HL-60 (cell line): ENCODE results near the gene GRK7.

ENCODE experiments used
- DNase-seq, 2 experiments: peaks; one replicate each; pipeline ENCODE4 v3.0.0-alpha.2; 2010 to 2020; ENCODE audit warnings: low read depth in 1 of 2, low spot score in 1 of 2
- H3K27ac ChIP-seq: fragments of 250-450 bp; sonication (Bioruptor Pico); replicated peaks from 2 replicates; pipeline ENCODE4 v1.5.1; 2020; ENCODE audit warnings: mild to moderate bottlenecking, moderate library complexity
- H3K27me3 ChIP-seq: fragments of 250-450 bp; sonication (Bioruptor Pico); 2 replicates; pipeline ENCODE4 v1.5.1; 2021; ENCODE audit warnings: mild to moderate bottlenecking, moderate library complexity; ENCODE audit not compliant: insufficient read depth, poor library complexity, severe bottlenecking
- H3K4me3 ChIP-seq: replicated peaks from 2 replicates; pipeline ENCODE4 v1.5.1; 2011; ENCODE audit warnings: mild to moderate bottlenecking, control low read depth, low read length; ENCODE audit not compliant: insufficient read depth
- CTCF ChIP-seq: IDR thresholded peaks from one replicate; pipeline ENCODE4 v1.5.1; 2011; ENCODE audit warnings: low read length, control low read depth, inconsistent platforms; ENCODE audit not compliant: insufficient read depth
- GABPA ChIP-seq: IDR thresholded peaks from 2 replicates; pipeline ENCODE4 v1.6.1; 2012; ENCODE audit warnings: low read depth
- POLR2AphosphoS5 ChIP-seq: IDR thresholded peaks from 2 replicates; pipeline ENCODE4 v1.6.1; 2012; ENCODE audit warnings: low read depth
- SPI1 ChIP-seq: IDR thresholded peaks from 2 replicates; pipeline ENCODE4 v1.6.1; 2012; ENCODE audit warnings: low read depth, mild to moderate bottlenecking, borderline replicate concordance
- TF ChIP-seq, protein P1 (sequence below): IDR thresholded peaks from 2 replicates; pipeline ENCODE4 v1.6.1; 2012; ENCODE audit warnings: low read depth; ENCODE audit not compliant: insufficient replicate concordance

Gene GRK7

GRCh38 chr3:141764986-141765385 lies 1.8 kb downstream of the GRK7 start:
- DNase-seq: peak in 1 of 2 experiments; percentile 44
- Histone ChIP-seq H3K27me3 (no peaks in the 10 kb centered on the region), H3K4me3 (no peak overlapping the region), H3K27ac (peak overlapping the region; percentile 52)
- TF ChIP-seq GABPA (no peak), POLR2AphosphoS5 (no peak), CTCF (no peak), SPI1 (no peak)
- TF ChIP-seq, protein P1, sequence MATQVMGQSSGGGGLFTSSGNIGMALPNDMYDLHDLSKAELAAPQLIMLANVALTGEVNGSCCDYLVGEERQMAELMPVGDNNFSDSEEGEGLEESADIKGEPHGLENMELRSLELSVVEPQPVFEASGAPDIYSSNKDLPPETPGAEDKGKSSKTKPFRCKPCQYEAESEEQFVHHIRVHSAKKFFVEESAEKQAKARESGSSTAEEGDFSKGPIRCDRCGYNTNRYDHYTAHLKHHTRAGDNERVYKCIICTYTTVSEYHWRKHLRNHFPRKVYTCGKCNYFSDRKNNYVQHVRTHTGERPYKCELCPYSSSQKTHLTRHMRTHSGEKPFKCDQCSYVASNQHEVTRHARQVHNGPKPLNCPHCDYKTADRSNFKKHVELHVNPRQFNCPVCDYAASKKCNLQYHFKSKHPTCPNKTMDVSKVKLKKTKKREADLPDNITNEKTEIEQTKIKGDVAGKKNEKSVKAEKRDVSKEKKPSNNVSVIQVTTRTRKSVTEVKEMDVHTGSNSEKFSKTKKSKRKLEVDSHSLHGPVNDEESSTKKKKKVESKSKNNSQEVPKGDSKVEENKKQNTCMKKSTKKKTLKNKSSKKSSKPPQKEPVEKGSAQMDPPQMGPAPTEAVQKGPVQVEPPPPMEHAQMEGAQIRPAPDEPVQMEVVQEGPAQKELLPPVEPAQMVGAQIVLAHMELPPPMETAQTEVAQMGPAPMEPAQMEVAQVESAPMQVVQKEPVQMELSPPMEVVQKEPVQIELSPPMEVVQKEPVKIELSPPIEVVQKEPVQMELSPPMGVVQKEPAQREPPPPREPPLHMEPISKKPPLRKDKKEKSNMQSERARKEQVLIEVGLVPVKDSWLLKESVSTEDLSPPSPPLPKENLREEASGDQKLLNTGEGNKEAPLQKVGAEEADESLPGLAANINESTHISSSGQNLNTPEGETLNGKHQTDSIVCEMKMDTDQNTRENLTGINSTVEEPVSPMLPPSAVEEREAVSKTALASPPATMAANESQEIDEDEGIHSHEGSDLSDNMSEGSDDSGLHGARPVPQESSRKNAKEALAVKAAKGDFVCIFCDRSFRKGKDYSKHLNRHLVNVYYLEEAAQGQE: no peak

DNA sequence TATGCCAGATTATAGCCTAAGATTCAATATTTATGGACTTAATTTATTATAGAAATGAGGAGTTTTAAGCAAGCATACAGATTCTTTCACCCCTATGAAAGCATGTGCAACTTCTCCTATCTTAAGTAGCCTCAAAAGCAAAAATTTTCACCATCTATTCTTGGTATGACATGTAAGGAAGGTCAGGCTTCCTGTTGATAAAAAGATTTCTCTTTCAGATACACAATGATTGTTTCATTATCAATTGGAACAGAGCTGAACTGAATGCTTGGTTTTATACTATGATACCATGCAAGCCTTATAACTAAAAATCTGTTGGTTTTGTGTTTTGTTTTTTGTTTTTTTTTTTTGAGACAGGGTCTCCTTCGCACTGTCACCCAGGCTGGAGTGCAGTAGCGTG lies 3.9 kb downstream of the GRK7 start:
- no peak overlapping the region for H3K27ac ChIP-seq
- no peak for DNase-seq
- no peak overlapping the region for H3K4me3 ChIP-seq
- TF ChIP-seq, protein P1: no peak
- no peak for TF ChIP-seq GABPA
- no peak for TF ChIP-seq CTCF
- TF ChIP-seq POLR2AphosphoS5: no peak
- no peak for TF ChIP-seq SPI1
- no peaks in the 10 kb centered on the region for H3K27me3 ChIP-seq

DNA sequence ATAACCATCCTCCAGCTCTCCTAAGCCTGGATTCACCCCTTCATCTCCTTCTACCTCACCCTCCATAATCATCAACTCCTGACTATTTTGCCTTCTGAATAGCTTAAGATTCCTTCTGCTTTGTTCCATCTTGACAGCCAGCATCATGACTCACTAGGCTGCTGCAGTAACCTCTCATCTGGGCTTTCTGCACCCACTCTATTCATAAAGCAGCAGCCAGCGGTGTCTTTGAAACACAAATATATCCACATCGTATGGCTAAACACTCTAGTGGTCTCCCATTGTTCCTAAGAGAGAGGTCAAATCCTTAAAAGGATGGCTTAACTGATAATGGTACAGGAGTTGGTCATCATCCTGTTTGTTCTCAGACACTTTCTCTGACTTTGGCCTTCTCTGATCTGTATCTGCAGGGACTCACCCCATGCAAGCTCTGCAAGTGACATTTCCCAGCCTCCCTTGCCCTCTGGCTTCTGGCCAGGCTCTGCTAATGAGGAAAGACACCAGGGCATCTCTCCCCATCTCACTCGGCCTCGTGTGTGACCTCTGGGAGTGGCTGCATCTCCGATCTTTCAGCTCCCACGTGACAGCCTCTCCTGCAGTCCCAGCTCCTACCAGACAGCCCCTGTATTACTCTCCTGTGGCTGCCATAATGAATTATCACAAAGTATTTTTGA lies 6.2 kb downstream of the GRK7 start:
- Histone ChIP-seq H3K4me3 (no peak overlapping the region), H3K27ac (no peak overlapping the region), H3K27me3 (no peaks in the 10 kb centered on the region)
- no peak for DNase-seq
- TF ChIP-seq, protein P1: no peak
- TF ChIP-seq SPI1: no peak
